ENCODE measurements around the gene TPI1.

- TF ChIP-seq, protein P1, sequence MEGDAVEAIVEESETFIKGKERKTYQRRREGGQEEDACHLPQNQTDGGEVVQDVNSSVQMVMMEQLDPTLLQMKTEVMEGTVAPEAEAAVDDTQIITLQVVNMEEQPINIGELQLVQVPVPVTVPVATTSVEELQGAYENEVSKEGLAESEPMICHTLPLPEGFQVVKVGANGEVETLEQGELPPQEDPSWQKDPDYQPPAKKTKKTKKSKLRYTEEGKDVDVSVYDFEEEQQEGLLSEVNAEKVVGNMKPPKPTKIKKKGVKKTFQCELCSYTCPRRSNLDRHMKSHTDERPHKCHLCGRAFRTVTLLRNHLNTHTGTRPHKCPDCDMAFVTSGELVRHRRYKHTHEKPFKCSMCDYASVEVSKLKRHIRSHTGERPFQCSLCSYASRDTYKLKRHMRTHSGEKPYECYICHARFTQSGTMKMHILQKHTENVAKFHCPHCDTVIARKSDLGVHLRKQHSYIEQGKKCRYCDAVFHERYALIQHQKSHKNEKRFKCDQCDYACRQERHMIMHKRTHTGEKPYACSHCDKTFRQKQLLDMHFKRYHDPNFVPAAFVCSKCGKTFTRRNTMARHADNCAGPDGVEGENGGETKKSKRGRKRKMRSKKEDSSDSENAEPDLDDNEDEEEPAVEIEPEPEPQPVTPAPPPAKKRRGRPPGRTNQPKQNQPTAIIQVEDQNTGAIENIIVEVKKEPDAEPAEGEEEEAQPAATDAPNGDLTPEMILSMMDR (conservative IDR thresholded peaks at IDR 0.05 in 1 of 2, IDR thresholded peaks at IDR 0.05 in 1 of 2; ENCODE audit: extremely low read depth in 1 of 2, insufficient read depth in 1 of 2, low read depth in 1 of 2, low read length in 2 of 2), result no peak
- TF ChIP-seq EZH2 (IDR thresholded peaks at IDR 0.05; ENCODE audit: borderline replicate concordance, low read length), result no peak
Measured at GRCh38 chr12:6854036-6854435, 13.3 kb upstream of the TPI1 start.

Measured in mammary epithelial cell (primary cell).